Measurements from ENCODE around the gene RIPK3.
A peak's percentile ranks its signal among the peaks of the same experiment; 100 is the strongest.

DNA sequence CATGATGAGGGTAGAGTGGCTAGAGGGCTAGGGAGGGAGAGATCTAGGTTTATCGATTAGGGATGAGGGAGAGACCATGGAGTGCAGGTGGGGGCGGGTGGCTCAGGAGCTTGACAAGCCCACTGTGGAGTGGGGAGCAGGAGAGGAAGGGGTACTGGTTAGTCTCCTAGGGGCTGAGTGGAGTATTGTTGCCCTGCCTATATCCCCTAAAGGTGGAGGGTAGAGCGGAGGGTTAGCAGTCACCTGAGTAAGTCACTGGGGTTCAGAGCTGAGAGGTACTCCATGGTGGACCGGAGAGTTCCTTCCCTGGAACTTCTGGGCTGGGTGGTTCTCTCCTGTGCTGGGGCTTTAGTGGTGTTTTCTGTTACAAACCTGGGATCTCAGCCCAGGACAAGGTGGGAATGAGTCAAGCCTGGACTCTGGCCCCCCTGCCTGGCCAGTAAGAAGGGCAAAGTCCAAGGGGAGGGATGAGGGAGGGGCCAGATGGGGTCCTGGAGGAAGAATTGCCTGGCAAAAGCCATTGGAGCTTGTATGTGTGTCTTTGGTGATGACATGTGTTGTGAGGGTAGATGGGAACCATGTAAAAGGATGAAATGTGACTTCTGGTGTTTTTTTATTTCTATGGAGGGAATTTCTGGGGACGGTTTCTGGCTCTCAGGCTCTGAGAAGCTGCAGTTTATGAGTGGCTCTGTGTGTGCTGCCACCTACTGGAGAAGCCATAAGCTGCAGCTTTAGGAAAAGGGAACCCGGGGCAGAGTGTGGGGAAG lies 32.0 kb downstream of the RIPK3 start, which contains the start of gene CIDEB:
- TF ChIP-seq, protein P1, sequence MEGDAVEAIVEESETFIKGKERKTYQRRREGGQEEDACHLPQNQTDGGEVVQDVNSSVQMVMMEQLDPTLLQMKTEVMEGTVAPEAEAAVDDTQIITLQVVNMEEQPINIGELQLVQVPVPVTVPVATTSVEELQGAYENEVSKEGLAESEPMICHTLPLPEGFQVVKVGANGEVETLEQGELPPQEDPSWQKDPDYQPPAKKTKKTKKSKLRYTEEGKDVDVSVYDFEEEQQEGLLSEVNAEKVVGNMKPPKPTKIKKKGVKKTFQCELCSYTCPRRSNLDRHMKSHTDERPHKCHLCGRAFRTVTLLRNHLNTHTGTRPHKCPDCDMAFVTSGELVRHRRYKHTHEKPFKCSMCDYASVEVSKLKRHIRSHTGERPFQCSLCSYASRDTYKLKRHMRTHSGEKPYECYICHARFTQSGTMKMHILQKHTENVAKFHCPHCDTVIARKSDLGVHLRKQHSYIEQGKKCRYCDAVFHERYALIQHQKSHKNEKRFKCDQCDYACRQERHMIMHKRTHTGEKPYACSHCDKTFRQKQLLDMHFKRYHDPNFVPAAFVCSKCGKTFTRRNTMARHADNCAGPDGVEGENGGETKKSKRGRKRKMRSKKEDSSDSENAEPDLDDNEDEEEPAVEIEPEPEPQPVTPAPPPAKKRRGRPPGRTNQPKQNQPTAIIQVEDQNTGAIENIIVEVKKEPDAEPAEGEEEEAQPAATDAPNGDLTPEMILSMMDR (conservative IDR thresholded peaks at IDR 0.05): peak; percentile 94
- no peak for TF ChIP-seq ZFX (IDR thresholded peaks at IDR 0.05)

Data from C4-2B (cell line).